Prostate gland (tissue), 2 donors: ENCODE measurements around the gene PLA2R1. TPM values are rescaled to one million over a fixed set of nuclear protein-coding genes. Genes with fewer than 3 reads are reported as not detected.

Experiments
- DNase-seq: peaks from one replicate; pipeline ENCODE4 v3.0.0-alpha.2; 2019; ENCODE audit warnings: low spot score
- H3K27ac ChIP-seq, 2 donors: fragments of 200-600 bp; sonication (generic); 2 replicates each; pipeline ENCODE4 v1.5.1; 2017 to 2019
- H3K27me3 ChIP-seq: fragments of 200-600 bp; sonication (generic); replicated peaks from 2 replicates; pipeline ENCODE4 v1.5.1; 2019; ENCODE audit not compliant: insufficient read depth
- H3K36me3 ChIP-seq, 2 donors: fragments of 200-600 bp; sonication (generic); 1 replicate in 1 of 2; 2 replicates in 1 of 2; pipeline versions ENCODE4 v1.5.1 to v1.8.1; 2017 to 2019
- H3K4me1 ChIP-seq: fragments of 200-600 bp; sonication (generic); replicated peaks from 2 replicates; pipeline ENCODE4 v1.5.1; 2019
- H3K4me3 ChIP-seq, 2 donors: fragments of 200-600 bp; sonication (generic); 2 replicates each; pipeline ENCODE4 v1.5.1; 2017 to 2019
- H3K9me3 ChIP-seq: fragments of 200-600 bp; sonication (generic); 2 replicates; pipeline ENCODE4 v1.5.1; 2017
- POLR2A ChIP-seq: fragments of 450-650 bp; IDR thresholded peaks from one replicate; pipeline ENCODE4 v1.6.1; 2016; ENCODE audit warnings: antibody characterized with exemption, mild to moderate bottlenecking
- POLR2AphosphoS5 ChIP-seq: sonication (generic); formaldehyde crosslinking; IDR thresholded peaks from one replicate; pipeline ENCODE4 v1.6.1; 2017; ENCODE audit warnings: antibody characterized with exemption
- WGBS: methylation state at CpG from one replicate; pipeline ENCODE4 v1.1.5; 2018; 5-methylcytosine and 5-hydroxymethylcytosine counted together
- intact Hi-C: fragments of 100-400 bp; cut with DNase I; formaldehyde crosslinking; loops from one replicate; pipeline ENCODE4 v1.14.2; 2022
- total RNA-seq, 2 donors: library from RNA; depleted of rRNA; stranded (reverse); fragments of >200 nt; gene quantifications; one replicate each; pipeline ENCODE4 v1.1.0, GENCODE V29; 2016
- TF ChIP-seq, protein P1 (sequence below), 4 experiments: fragments of 200-600 bp in 2 of 4; fragments of 450-650 bp in 2 of 4; sonication (generic) in 2 of 4; IDR thresholded peaks; 1 replicate in 3 of 4; 2 replicates in 1 of 4; pipeline ENCODE4 v1.5.1; 2016 to 2019; ENCODE audit warnings: antibody characterized with exemption in 4 of 4, mild to moderate bottlenecking in 2 of 4, moderate library complexity in 2 of 4

Gene PLA2R1
- total RNA-seq, 2 donors from 2014 or later: 8.1 to 10.5 TPM

- no peaks in the 10 kb centered on the region for H3K36me3 ChIP-seq
- no peaks in the 10 kb centered on the region for H3K27me3 ChIP-seq
- intact Hi-C loops: no loop called here
- no peak overlapping the region for H3K4me3 ChIP-seq
- TF ChIP-seq, protein P1, sequence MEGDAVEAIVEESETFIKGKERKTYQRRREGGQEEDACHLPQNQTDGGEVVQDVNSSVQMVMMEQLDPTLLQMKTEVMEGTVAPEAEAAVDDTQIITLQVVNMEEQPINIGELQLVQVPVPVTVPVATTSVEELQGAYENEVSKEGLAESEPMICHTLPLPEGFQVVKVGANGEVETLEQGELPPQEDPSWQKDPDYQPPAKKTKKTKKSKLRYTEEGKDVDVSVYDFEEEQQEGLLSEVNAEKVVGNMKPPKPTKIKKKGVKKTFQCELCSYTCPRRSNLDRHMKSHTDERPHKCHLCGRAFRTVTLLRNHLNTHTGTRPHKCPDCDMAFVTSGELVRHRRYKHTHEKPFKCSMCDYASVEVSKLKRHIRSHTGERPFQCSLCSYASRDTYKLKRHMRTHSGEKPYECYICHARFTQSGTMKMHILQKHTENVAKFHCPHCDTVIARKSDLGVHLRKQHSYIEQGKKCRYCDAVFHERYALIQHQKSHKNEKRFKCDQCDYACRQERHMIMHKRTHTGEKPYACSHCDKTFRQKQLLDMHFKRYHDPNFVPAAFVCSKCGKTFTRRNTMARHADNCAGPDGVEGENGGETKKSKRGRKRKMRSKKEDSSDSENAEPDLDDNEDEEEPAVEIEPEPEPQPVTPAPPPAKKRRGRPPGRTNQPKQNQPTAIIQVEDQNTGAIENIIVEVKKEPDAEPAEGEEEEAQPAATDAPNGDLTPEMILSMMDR (IDR thresholded peaks at IDR 0.05): peak in 2 of 4 experiments; percentile 20 to 35
- TF ChIP-seq POLR2AphosphoS5: no peak
- no peaks in the 10 kb centered on the region for H3K9me3 ChIP-seq
- no peak overlapping the region for H3K27ac ChIP-seq
- H3K4me1 ChIP-seq: no peaks in the 10 kb centered on the region
- peak; percentile 13 for DNase-seq
- 46% methylated on average over 17 of the region's 17 CpGs for WGBS
Observed at GRCh38 chr2:159921752-159922404, 140.5 kb downstream of the PLA2R1 start.

DNA sequence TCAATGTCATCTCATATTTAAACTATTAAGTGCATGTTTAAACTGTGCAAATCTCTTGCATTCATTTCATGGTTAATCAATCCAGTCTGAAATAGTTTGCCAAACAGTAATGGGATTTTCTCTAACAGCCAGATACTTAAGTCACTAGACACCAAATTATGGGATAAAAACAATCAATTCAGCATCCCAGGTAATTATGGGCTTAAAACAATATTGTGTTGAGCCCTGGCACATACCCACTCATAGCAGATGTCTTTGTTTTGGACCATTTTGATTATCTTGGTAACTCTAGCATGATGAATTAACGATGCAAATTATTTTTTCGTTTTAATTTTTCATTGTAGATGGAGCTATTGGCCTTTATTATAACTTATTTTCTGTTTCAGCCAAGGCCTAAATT lies 145.9 kb downstream of the PLA2R1 start:
- H3K4me3 ChIP-seq: no peak overlapping the region
- H3K4me1 ChIP-seq: no peaks in the 10 kb centered on the region
- no peak overlapping the region for H3K27ac ChIP-seq
- WGBS: 97% methylated on average over 2 of the region's 2 CpGs
- TF ChIP-seq POLR2A: no peak
- TF ChIP-seq, protein P1 (IDR thresholded peaks at IDR 0.05): no peak
- TF ChIP-seq POLR2AphosphoS5: no peak
- H3K27me3 ChIP-seq: no peaks in the 10 kb centered on the region
- intact Hi-C loops: no loop called here
- no peaks in the 10 kb centered on the region for H3K9me3 ChIP-seq
- H3K36me3 ChIP-seq: no peaks in the 10 kb centered on the region
- no peak for DNase-seq

GRCh38 chr2:159913900-159914299 lies 148.5 kb downstream of the PLA2R1 start:
- TF ChIP-seq POLR2A: no peak
- no peak for TF ChIP-seq POLR2AphosphoS5
- TF ChIP-seq, protein P1 (IDR thresholded peaks at IDR 0.05): no peak
- DNase-seq: no peak
- intact Hi-C loops: no loop called here

GRCh38 chr2:159912580-159912979 lies 149.8 kb downstream of the PLA2R1 start:
- DNase-seq: no peak
- Histone ChIP-seq H3K4me1 (no peaks in the 10 kb centered on the region), H3K4me3 (no peak overlapping the region), H3K27me3 (no peaks in the 10 kb centered on the region), H3K36me3 (no peaks in the 10 kb centered on the region), H3K9me3 (no peaks in the 10 kb centered on the region), H3K27ac (no peak overlapping the region)
- intact Hi-C loops: no loop called here
- WGBS: 91% methylated on average over 4 of the region's 4 CpGs
- TF ChIP-seq POLR2AphosphoS5 (no peak), POLR2A (no peak)
- TF ChIP-seq, protein P1 (IDR thresholded peaks at IDR 0.05): no peak

More at GRCh38 chr2:159913900-159914299, 148.5 kb downstream of the PLA2R1 start:
- 91% methylated on average over 2 of the region's 2 CpGs for WGBS
- Histone ChIP-seq H3K4me1 (no peaks in the 10 kb centered on the region), H3K4me3 (no peak overlapping the region), H3K9me3 (no peaks in the 10 kb centered on the region), H3K27me3 (no peaks in the 10 kb centered on the region), H3K27ac (no peak overlapping the region), H3K36me3 (no peaks in the 10 kb centered on the region)

DNA sequence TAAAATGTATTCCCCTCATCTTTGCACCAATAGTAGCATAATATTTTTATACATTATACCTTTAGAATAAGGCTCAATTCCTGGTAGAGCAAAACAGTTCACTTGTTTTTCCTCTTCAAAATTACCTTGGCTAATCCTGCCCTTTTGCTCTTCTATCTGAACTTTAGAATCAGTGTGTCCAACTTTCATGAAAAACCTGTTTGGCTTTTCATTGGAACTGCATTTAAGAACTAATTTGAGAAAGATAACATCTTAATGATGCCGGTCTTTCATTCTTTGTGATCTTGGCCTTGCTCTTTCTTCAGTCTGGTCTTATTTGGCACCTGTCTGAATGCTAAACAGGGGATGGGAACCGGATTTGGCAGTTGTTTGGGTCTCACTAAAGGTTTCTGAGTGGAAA lies 151.5 kb downstream of the PLA2R1 start:
- Histone ChIP-seq H3K9me3 (no peaks in the 10 kb centered on the region), H3K4me1 (no peaks in the 10 kb centered on the region), H3K36me3 (no peaks in the 10 kb centered on the region), H3K27me3 (no peaks in the 10 kb centered on the region), H3K27ac (no peak overlapping the region), H3K4me3 (no peak overlapping the region)
- WGBS: 23% methylated on average over 2 of the region's 2 CpGs
- DNase-seq: no peak
- intact Hi-C loops: no loop called here
- TF ChIP-seq, protein P1 (IDR thresholded peaks at IDR 0.05): no peak
- TF ChIP-seq POLR2A (no peak), POLR2AphosphoS5 (no peak)
